Measurements from ENCODE around the gene MAPK11.

DNA sequence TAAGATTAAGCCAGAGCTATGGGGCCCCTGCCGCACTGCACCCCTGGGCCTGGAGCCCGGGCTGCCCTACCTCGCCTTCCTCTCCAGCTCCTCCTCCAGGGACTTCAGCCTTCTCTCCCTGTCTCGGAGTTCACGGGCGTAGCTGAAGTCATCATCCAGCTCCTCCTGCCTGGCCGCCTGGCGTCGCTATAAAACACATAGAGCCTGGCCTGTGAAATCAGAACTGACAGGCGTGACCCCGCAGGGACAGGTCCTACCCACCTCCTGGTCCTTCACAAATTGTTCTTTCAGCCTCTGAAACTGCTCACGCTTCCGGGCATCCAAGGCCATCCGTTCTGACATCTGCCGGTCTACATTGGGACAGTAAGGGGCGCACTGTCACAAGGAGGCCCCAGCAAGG lies 46.1 kb downstream of the MAPK11 start:
- TF ChIP-seq, protein P1, sequence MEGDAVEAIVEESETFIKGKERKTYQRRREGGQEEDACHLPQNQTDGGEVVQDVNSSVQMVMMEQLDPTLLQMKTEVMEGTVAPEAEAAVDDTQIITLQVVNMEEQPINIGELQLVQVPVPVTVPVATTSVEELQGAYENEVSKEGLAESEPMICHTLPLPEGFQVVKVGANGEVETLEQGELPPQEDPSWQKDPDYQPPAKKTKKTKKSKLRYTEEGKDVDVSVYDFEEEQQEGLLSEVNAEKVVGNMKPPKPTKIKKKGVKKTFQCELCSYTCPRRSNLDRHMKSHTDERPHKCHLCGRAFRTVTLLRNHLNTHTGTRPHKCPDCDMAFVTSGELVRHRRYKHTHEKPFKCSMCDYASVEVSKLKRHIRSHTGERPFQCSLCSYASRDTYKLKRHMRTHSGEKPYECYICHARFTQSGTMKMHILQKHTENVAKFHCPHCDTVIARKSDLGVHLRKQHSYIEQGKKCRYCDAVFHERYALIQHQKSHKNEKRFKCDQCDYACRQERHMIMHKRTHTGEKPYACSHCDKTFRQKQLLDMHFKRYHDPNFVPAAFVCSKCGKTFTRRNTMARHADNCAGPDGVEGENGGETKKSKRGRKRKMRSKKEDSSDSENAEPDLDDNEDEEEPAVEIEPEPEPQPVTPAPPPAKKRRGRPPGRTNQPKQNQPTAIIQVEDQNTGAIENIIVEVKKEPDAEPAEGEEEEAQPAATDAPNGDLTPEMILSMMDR (conservative IDR thresholded peaks at IDR 0.05), result no peak
- no peak for TF ChIP-seq ZFX (IDR thresholded peaks at IDR 0.05)
